ENCODE data around the gene COCH.

- no peak for TF ChIP-seq EZH2phosphoT487 (IDR thresholded peaks at IDR 0.05; ENCODE audit: low read length)
- no peak for TF ChIP-seq EZH2 (optimal IDR thresholded peaks at IDR 0.05; ENCODE audit: low read depth, low read length)
- TF ChIP-seq, protein P1, sequence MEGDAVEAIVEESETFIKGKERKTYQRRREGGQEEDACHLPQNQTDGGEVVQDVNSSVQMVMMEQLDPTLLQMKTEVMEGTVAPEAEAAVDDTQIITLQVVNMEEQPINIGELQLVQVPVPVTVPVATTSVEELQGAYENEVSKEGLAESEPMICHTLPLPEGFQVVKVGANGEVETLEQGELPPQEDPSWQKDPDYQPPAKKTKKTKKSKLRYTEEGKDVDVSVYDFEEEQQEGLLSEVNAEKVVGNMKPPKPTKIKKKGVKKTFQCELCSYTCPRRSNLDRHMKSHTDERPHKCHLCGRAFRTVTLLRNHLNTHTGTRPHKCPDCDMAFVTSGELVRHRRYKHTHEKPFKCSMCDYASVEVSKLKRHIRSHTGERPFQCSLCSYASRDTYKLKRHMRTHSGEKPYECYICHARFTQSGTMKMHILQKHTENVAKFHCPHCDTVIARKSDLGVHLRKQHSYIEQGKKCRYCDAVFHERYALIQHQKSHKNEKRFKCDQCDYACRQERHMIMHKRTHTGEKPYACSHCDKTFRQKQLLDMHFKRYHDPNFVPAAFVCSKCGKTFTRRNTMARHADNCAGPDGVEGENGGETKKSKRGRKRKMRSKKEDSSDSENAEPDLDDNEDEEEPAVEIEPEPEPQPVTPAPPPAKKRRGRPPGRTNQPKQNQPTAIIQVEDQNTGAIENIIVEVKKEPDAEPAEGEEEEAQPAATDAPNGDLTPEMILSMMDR (IDR thresholded peaks at IDR 0.05; ENCODE audit: low read length) = no peak
These were observed 9.4 kb upstream of the COCH start for GRCh38 chr14:30864934-30865333.

Data from MM.1S (cell line).